ENCODE measurements around the gene MROH8.

Gene MROH8

GRCh38 chr20:37202267-37202943 lies 23.1 kb upstream of the MROH8 start (continued):
- TF ChIP-seq ZNF18 (tag by site-specific recombination; IDR thresholded peaks at IDR 0.05), result no peak
- peak; percentile 63; the same call in 1 of the 2 replicates for TF ChIP-seq ZNF600 (tag by site-specific recombination; IDR thresholded peaks at IDR 0.05)
- no peak for TF ChIP-seq ZNF16 (tag by site-specific recombination; IDR thresholded peaks at IDR 0.05; ENCODE audit: low read depth)
- no peak for TF ChIP-seq AEBP2 (tag by site-specific recombination; IDR thresholded peaks at IDR 0.05; ENCODE audit: borderline replicate concordance)
- no peak for TF ChIP-seq YY2 (tag by site-specific recombination; IDR thresholded peaks at IDR 0.05)
- no peak for TF ChIP-seq PRDM10 (tag by site-specific recombination; IDR thresholded peaks at IDR 0.05)
- no peak for TF ChIP-seq ZNF324 (tag by site-specific recombination; IDR thresholded peaks at IDR 0.05)
- TF ChIP-seq ZNF623 (tag by site-specific recombination; IDR thresholded peaks at IDR 0.05), result no peak
- TF ChIP-seq SP7 (tag by site-specific recombination; IDR thresholded peaks at IDR 0.05), result peak; percentile 91
- no peak for TF ChIP-seq ZFP37 (tag by site-specific recombination; IDR thresholded peaks at IDR 0.05)
- TF ChIP-seq PRDM6 (tag by site-specific recombination; IDR thresholded peaks at IDR 0.05), result peak; percentile 70
- no peak for TF ChIP-seq ZNF639 (tag by site-specific recombination; IDR thresholded peaks at IDR 0.05)
- TF ChIP-seq ZNF121 (tag by site-specific recombination; IDR thresholded peaks at IDR 0.05), result no peak
- TF ChIP-seq ZNF280D (tag by site-specific recombination; IDR thresholded peaks at IDR 0.05), result no peak
- no peak for TF ChIP-seq FEZF1 (tag by site-specific recombination; IDR thresholded peaks at IDR 0.05)
- TF ChIP-seq INSM2 (tag by site-specific recombination; IDR thresholded peaks at IDR 0.05), result peak; percentile 61; the same call in 1 of the 2 replicates
- TF ChIP-seq HIC1 (tag by site-specific recombination; IDR thresholded peaks at IDR 0.05), result no peak
- TF ChIP-seq HOXD13 (CRISPR knock-in tag; IDR thresholded peaks at IDR 0.05; ENCODE audit: borderline replicate concordance), result no peak
- TF ChIP-seq ZSCAN30 (tag by site-specific recombination; IDR thresholded peaks at IDR 0.05), result no peak
